H1 (cell line): Measurements from ENCODE around the gene TMEM129. TPM values are rescaled to one million over a fixed set of nuclear protein-coding genes. Genes with fewer than 3 reads are reported as not detected.

ENCODE experiments used
- CTCF ChIA-PET: fragments of 300-600 bp; sonication (Branson Sonifier 250); formaldehyde crosslinking; loops from one replicate; lab custom pipeline; 2021; ENCODE audit not compliant: partially characterized antibody; lab: Charles Lee
- POLR2A ChIA-PET: fragments of 300-600 bp; sonication (Branson Sonifier 250); formaldehyde crosslinking; loops from one replicate; lab custom pipeline; 2021; ENCODE audit warnings: inconsistent platforms; ENCODE audit not compliant: partially characterized antibody; lab: Charles Lee
- DNase-seq, 2 experiments: peaks; one replicate each; pipeline versions ENCODE4 v3.0.0 to v3.0.0-alpha.2; 2010 to 2022; ENCODE audit warnings: low spot score in 2 of 2, low read depth in 1 of 2, mixed read lengths in 1 of 2
- FAIRE-seq: peaks from 2 replicates; lab custom pipeline; 2011; peaks lifted over from hg19 to GRCh38; lab: Jason Lieb, UNC
- H2AFZ ChIP-seq: 2 replicates; pipeline ENCODE4 v1.8.1; 2012; ENCODE audit warnings: low read length, inconsistent platforms
- H2AK5ac ChIP-seq: 2 replicates; pipeline ENCODE4 v1.6.1; 2013; ENCODE audit warnings: low read depth, low read length
- H2BK120ac ChIP-seq: replicated peaks from 2 replicates; pipeline ENCODE3; 2013; ENCODE audit warnings: low read depth, low read length, inconsistent platforms
- H2BK12ac ChIP-seq: 2 replicates; pipeline ENCODE4 v1.6.1; 2013; ENCODE audit warnings: low read depth, low read length
- H2BK15ac ChIP-seq: 2 replicates; pipeline ENCODE4 v1.6.1; 2013; ENCODE audit warnings: low read length
- H2BK20ac ChIP-seq: 2 replicates; pipeline ENCODE4 v1.6.1; 2013; ENCODE audit warnings: low read length
- H2BK5ac ChIP-seq: 2 replicates; pipeline ENCODE4 v1.6.1; 2013; ENCODE audit warnings: low read depth, low read length
- H3K14ac ChIP-seq: 2 replicates; pipeline ENCODE4 v1.6.1; 2013; ENCODE audit warnings: inconsistent platforms; ENCODE audit not compliant: insufficient read length
- H3K18ac ChIP-seq: 2 replicates; pipeline ENCODE4 v1.6.1; 2013; ENCODE audit warnings: low read length; ENCODE audit errors: extremely low read depth
- H3K23ac ChIP-seq: 2 replicates; pipeline ENCODE4 v1.6.1; 2013; ENCODE audit warnings: inconsistent platforms; ENCODE audit not compliant: insufficient read length
- H3K23me2 ChIP-seq: 2 replicates; pipeline ENCODE4 v1.6.1; 2013; ENCODE audit warnings: low read depth, low read length
- H3K27ac ChIP-seq: 2 replicates; pipeline ENCODE4 v1.6.1; 2011; ENCODE audit warnings: low read depth, low read length, inconsistent platforms
- H3K27me3 ChIP-seq, 4 experiments: replicated peaks in 1 of 4; 1 replicate in 1 of 4; 2 replicates in 3 of 4; pipeline versions ENCODE4 v1.6.1 to v1.8.1; 2011 to 2013; ENCODE audit warnings: low read length in 3 of 4, mild to moderate bottlenecking in 3 of 4, inconsistent platforms in 2 of 4, mixed read lengths in 2 of 4, moderate library complexity in 1 of 4; ENCODE audit not compliant: control insufficient read depth in 3 of 4, insufficient read depth in 3 of 4; ENCODE audit errors: extremely low read depth in 1 of 4
- H3K36me3 ChIP-seq, 4 experiments: 2 replicates each; pipeline versions ENCODE4 v1.6.1 to v1.8.1; 2011 to 2013; ENCODE audit warnings: mild to moderate bottlenecking in 4 of 4, low read length in 3 of 4, moderate library complexity in 2 of 4, control low read depth in 1 of 4, inconsistent platforms in 1 of 4; ENCODE audit not compliant: insufficient read depth in 4 of 4, control insufficient read depth in 2 of 4
- H3K4ac ChIP-seq: replicated peaks from 2 replicates; pipeline ENCODE3; 2013; ENCODE audit warnings: low read length, low read depth, mixed read lengths, inconsistent platforms; ENCODE audit not compliant: insufficient read length
- H3K4me1 ChIP-seq, 4 experiments: replicated peaks in 1 of 4; 1 replicate in 1 of 4; 2 replicates in 3 of 4; pipeline versions ENCODE4 v1.6.1 to v1.8.1; 2011 to 2013; ENCODE audit warnings: low read length in 3 of 4, inconsistent platforms in 2 of 4, mixed read lengths in 1 of 4; ENCODE audit not compliant: insufficient read depth in 4 of 4, control insufficient read depth in 3 of 4
- H3K4me2 ChIP-seq, 2 experiments: 2 replicates each; pipeline versions ENCODE4 v1.6.1 to v1.8.1; 2011 to 2013; ENCODE audit warnings: low read depth in 2 of 2, low read length in 2 of 2, control low read depth in 1 of 2, inconsistent platforms in 1 of 2, mild to moderate bottlenecking in 1 of 2; ENCODE audit not compliant: insufficient read depth in 1 of 2
- H3K4me3 ChIP-seq, 4 experiments: fragments of 200-600, 300-600 bp in 1 of 4; sonication (generic), shearing (Covaris generic), sonication (Bioruptor Twin) in 1 of 4; 2 replicates each; pipeline versions ENCODE4 v1.5.1 to v1.8.1; 2011 to 2016; ENCODE audit warnings: low read length in 4 of 4, low read depth in 3 of 4, control low read depth in 2 of 4, inconsistent platforms in 2 of 4, mild to moderate bottlenecking in 2 of 4, mixed read lengths in 1 of 4, moderate library complexity in 1 of 4; ENCODE audit not compliant: insufficient read depth in 2 of 4; ENCODE audit errors: extremely low read depth in 1 of 4
- H3K56ac ChIP-seq: replicated peaks from 2 replicates; pipeline ENCODE3; 2013; ENCODE audit warnings: low read depth, mild to moderate bottlenecking, mixed read lengths, low read length, inconsistent platforms; ENCODE audit not compliant: insufficient read length
- H3K79me1 ChIP-seq: 2 replicates; pipeline ENCODE4 v1.6.1; 2013; ENCODE audit warnings: low read depth, low read length, control low read depth
- H3K79me2 ChIP-seq, 2 experiments: 2 replicates each; pipeline versions ENCODE4 v1.6.1 to v1.8.1; 2012 to 2013; ENCODE audit warnings: low read length in 2 of 2, mild to moderate bottlenecking in 2 of 2, inconsistent platforms in 1 of 2; ENCODE audit not compliant: insufficient read depth in 2 of 2, control insufficient read depth in 1 of 2
- H3K9ac ChIP-seq, 4 experiments: replicated peaks in 1 of 4; 1 replicate in 1 of 4; 2 replicates in 3 of 4; pipeline versions ENCODE4 v1.6.1 to v1.8.1; 2011 to 2013; ENCODE audit warnings: low read depth in 3 of 4, low read length in 3 of 4, control low read depth in 2 of 4, mild to moderate bottlenecking in 2 of 4, moderate library complexity in 2 of 4, inconsistent platforms in 1 of 4; ENCODE audit errors: extremely low read depth in 1 of 4
- H3K9me3 ChIP-seq, 2 experiments: 2 replicates each; pipeline versions ENCODE4 v1.6.1 to v1.8.1; 2012 to 2013; ENCODE audit warnings: mild to moderate bottlenecking in 2 of 2, moderate library complexity in 2 of 2, control low read depth in 1 of 2, inconsistent platforms in 1 of 2, low read depth in 1 of 2, low read length in 1 of 2, mixed read lengths in 1 of 2; ENCODE audit not compliant: insufficient read depth in 2 of 2
- H4K20me1 ChIP-seq, 2 experiments: replicated peaks in 1 of 2; 2 replicates each; pipeline versions ENCODE3 to v1.8.1; 2011 to 2013; ENCODE audit warnings: inconsistent platforms in 2 of 2, low read length in 2 of 2, mild to moderate bottlenecking in 1 of 2; ENCODE audit not compliant: insufficient read depth in 2 of 2, control insufficient read depth in 1 of 2
- H4K5ac ChIP-seq: 2 replicates; pipeline ENCODE4 v1.6.1; 2013; ENCODE audit warnings: low read length, low read depth, mixed read lengths, inconsistent platforms; ENCODE audit not compliant: insufficient read length
- H4K8ac ChIP-seq: 2 replicates; pipeline ENCODE4 v1.8.0; 2013; ENCODE audit warnings: mild to moderate bottlenecking, moderate library complexity, low read length, inconsistent platforms; ENCODE audit not compliant: insufficient read depth; ENCODE audit errors: extremely low read depth
- H4K91ac ChIP-seq: replicated peaks from 2 replicates; pipeline ENCODE3; 2013; ENCODE audit warnings: low read length, mixed read lengths, inconsistent platforms; ENCODE audit not compliant: insufficient read length
- ATF3 ChIP-seq: IDR thresholded peaks from 2 replicates; pipeline ENCODE4 v1.6.1; 2011; ENCODE audit warnings: low read depth, mild to moderate bottlenecking, low read length; ENCODE audit not compliant: insufficient read depth
- HDAC6 ChIP-seq: IDR thresholded peaks from one replicate; pipeline ENCODE4 v1.7.1; 2012; ENCODE audit warnings: low read depth, mild to moderate bottlenecking, inconsistent platforms, low read length, moderate library complexity
- NANOG ChIP-seq: IDR thresholded peaks from 2 replicates; pipeline ENCODE4 v1.6.1; 2011; ENCODE audit warnings: low read length, low read depth, mild to moderate bottlenecking, inconsistent platforms; ENCODE audit not compliant: insufficient read depth, poor library complexity, severe bottlenecking
- PHF8 ChIP-seq: fragments of 200-600 bp; sonication (generic); conservative IDR thresholded peaks from 2 replicates; pipeline ENCODE4 v1.7.1; 2012; ENCODE audit warnings: low read depth, mild to moderate bottlenecking, inconsistent platforms, low read length, moderate library complexity
- POLR2AphosphoS5 ChIP-seq: IDR thresholded peaks from 2 replicates; pipeline ENCODE4 v1.6.1; 2011; ENCODE audit warnings: low read depth, low read length
- RBBP5 ChIP-seq: IDR thresholded peaks from 2 replicates; pipeline ENCODE4 v1.7.1; 2012; ENCODE audit warnings: low read depth, mild to moderate bottlenecking, inconsistent platforms, low read length, moderate library complexity, borderline replicate concordance
- RFX5 ChIP-seq: IDR thresholded peaks from 2 replicates; pipeline ENCODE4 v1.6.1; 2011; ENCODE audit warnings: low read depth, low read length, improper control_type of control experiment, borderline replicate concordance
- SIN3A ChIP-seq, 2 experiments: IDR thresholded peaks in 1 of 2; conservative IDR thresholded peaks in 1 of 2; 2 replicates each; pipeline ENCODE4 v1.6.1; 2011 to 2012; ENCODE audit warnings: low read length in 2 of 2, improper control_type of control experiment in 1 of 2, low read depth in 1 of 2, mild to moderate bottlenecking in 1 of 2
- SP2 ChIP-seq: IDR thresholded peaks from 2 replicates; pipeline ENCODE4 v1.6.1; 2012; ENCODE audit warnings: mild to moderate bottlenecking, low read length, inconsistent platforms
- SUZ12 ChIP-seq: fragments of 200-600 bp; sonication (generic); IDR thresholded peaks from 2 replicates; pipeline ENCODE4 v1.6.1; 2012; ENCODE audit warnings: mild to moderate bottlenecking, inconsistent platforms, low read length, moderate library complexity, mixed read lengths
- TAF1 ChIP-seq: IDR thresholded peaks from 2 replicates; pipeline ENCODE4 v1.6.1; 2011; ENCODE audit warnings: mild to moderate bottlenecking, low read depth, low read length
- WGBS, 2 experiments: shearing (Covaris generic) in 1 of 2; methylation state at CpG; one replicate each; pipeline versions ENCODE4 v1.1.6 to v1.1.7; 2013 to 2015; ENCODE audit warnings: low lambda C conversion rate in 2 of 2, mixed read lengths in 2 of 2, inconsistent platforms in 1 of 2, low coverage in 1 of 2, missing lambda C conversion rate in 1 of 2; ENCODE audit not compliant: insufficient replicate concordance in 2 of 2, insufficient coverage in 1 of 2, insufficient read length in 1 of 2; ENCODE audit errors: extremely low coverage in 1 of 2, missing lambda C conversion rate in 1 of 2; 5-methylcytosine and 5-hydroxymethylcytosine counted together
- polyA plus RNA-seq, 7 experiments: library from polyadenylated mRNA; depleted of rRNA in 3 of 7; stranded (reverse) in 5 of 7; unstranded in 2 of 7; fragments of >200 nt in 5 of 7; fragments of 200-250 nt in 2 of 7; gene quantifications; 1 replicate in 5 of 7; 2 replicates in 1 of 7; 4 replicates in 1 of 7; pipeline versions ENCODE4 v1.2.1 to v1.2.3, GENCODE V29; 2011 to 2013; ENCODE audit warnings: missing spikeins in 2 of 7, mixed read lengths in 2 of 7
- total RNA-seq: library from RNA; stranded (reverse); fragmentation: NEBNext Ultra II Directional; extraction: Animal tissue kit (Norgen Biotek cat#: 25700); gene quantifications from 2 replicates; pipeline ENCODE4 v1.2.1, GENCODE V29; 2021

Gene TMEM129
- total and polyA plus RNA-seq, 2 of the 8 experiments (the other 6 are each of a cell fraction or from before 2014, with no cell fraction given): 31.5 to 58.7 TPM

- FAIRE-seq: no peak
- TF ChIP-seq PHF8: no peak
- no peak for TF ChIP-seq RBBP5
- 0 out of 4 replicates have a peak, but pooled peaks of 1 of the 2 experiments have one; percentile 26 for TF ChIP-seq SIN3A (conservative IDR thresholded peaks at IDR 0.05 in 1 of 2, IDR thresholded peaks at IDR 0.05 in 1 of 2; ENCODE audit: low read depth in 1 of 2, low read length in 2 of 2)
- TF ChIP-seq HDAC6: no peak
- TF ChIP-seq TAF1: no peak
- peak; percentile 47 for TF ChIP-seq POLR2AphosphoS5
- no peak for TF ChIP-seq SUZ12
- no peak for TF ChIP-seq SP2
- no peak for TF ChIP-seq NANOG
- no peak for TF ChIP-seq ATF3
- no peak for TF ChIP-seq RFX5
Measured at GRCh38 chr4:1745697-1746096, 24.6 kb upstream of the TMEM129 start.

More at GRCh38 chr4:1745697-1746096, 24.6 kb upstream of the TMEM129 start:
- CTCF ChIA-PET: interaction anchor here (0.6 to 52.9 kb wide), 16 partner anchors 9 to 443 kb away, joined by 3 to 2507 read pairs (median 5); partner anchors contain the start of gene FGFR3
- no peak overlapping the region for H3K4me2 ChIP-seq
- WGBS, 2 experiments: 88% methylated on average over 12 of the region's 12 CpGs; no CpG with 5 or more reads in 1 of the 2 experiments
- H3K27me3 ChIP-seq: peaks cover 0 to 4% (median 0%) of the 10 kb centered on the region in 4 experiments; a peak in 2 of 7 replicates
- H4K5ac ChIP-seq: peak overlapping the region; percentile 10
- no peak overlapping the region for H4K8ac ChIP-seq
- no peak overlapping the region for H2BK15ac ChIP-seq
- no peak overlapping the region for H3K14ac ChIP-seq
- H2BK120ac ChIP-seq: no peak overlapping the region
- H3K4me3 ChIP-seq: no peak overlapping the region
- H4K91ac ChIP-seq: no peak overlapping the region
- H3K79me1 ChIP-seq: no peaks in the 10 kb centered on the region
- H4K20me1 ChIP-seq: peaks cover 5 to 7% of the 10 kb centered on the region in 2 experiments
- H3K4me1 ChIP-seq: peaks cover 0 to 8% (median 5%) of the 10 kb centered on the region in 4 experiments; a peak in 6 of 7 replicates
- H2BK5ac ChIP-seq: no peak overlapping the region
- no peaks in the 10 kb centered on the region for H3K23me2 ChIP-seq
- H3K27ac ChIP-seq: no peak overlapping the region
- peaks cover 14 to 39% (median 32%) of the 10 kb centered on the region in 4 experiments for H3K36me3 ChIP-seq
- no peak overlapping the region for H3K23ac ChIP-seq
- no peaks in the 10 kb centered on the region for H3K9me3 ChIP-seq
- H3K18ac ChIP-seq: no peak overlapping the region
- H2AK5ac ChIP-seq: no peak overlapping the region
- no peak overlapping the region for H2BK12ac ChIP-seq
- DNase-seq: no peak
- H3K79me2 ChIP-seq: no peaks in the 10 kb centered on the region
- no peak overlapping the region for H3K4ac ChIP-seq
- POLR2A ChIA-PET: interaction anchor here (1.1 to 5.6 kb wide), 13 partner anchors 9 to 71 kb away, joined by 3 to 38 read pairs (median 6); partner anchors contain the start of genes FGFR3, TACC3 and TMEM129
- no peak overlapping the region for H2AFZ ChIP-seq
- no peak overlapping the region for H2BK20ac ChIP-seq
- H3K56ac ChIP-seq: no peak overlapping the region
- no peak overlapping the region for H3K9ac ChIP-seq
